GM18517 (cell line): ENCODE results near the gene TBC1D16.

ENCODE experiments used
- ATAC-seq: cut with Tn5 transposase; IDR thresholded peaks from one replicate; pipeline ENCODE4 v1.9.1; 2021; ENCODE audit warnings: mild to moderate bottlenecking, moderate library complexity; ENCODE audit not compliant: unreplicated experiment

The TBC1D16 gene, protein sequence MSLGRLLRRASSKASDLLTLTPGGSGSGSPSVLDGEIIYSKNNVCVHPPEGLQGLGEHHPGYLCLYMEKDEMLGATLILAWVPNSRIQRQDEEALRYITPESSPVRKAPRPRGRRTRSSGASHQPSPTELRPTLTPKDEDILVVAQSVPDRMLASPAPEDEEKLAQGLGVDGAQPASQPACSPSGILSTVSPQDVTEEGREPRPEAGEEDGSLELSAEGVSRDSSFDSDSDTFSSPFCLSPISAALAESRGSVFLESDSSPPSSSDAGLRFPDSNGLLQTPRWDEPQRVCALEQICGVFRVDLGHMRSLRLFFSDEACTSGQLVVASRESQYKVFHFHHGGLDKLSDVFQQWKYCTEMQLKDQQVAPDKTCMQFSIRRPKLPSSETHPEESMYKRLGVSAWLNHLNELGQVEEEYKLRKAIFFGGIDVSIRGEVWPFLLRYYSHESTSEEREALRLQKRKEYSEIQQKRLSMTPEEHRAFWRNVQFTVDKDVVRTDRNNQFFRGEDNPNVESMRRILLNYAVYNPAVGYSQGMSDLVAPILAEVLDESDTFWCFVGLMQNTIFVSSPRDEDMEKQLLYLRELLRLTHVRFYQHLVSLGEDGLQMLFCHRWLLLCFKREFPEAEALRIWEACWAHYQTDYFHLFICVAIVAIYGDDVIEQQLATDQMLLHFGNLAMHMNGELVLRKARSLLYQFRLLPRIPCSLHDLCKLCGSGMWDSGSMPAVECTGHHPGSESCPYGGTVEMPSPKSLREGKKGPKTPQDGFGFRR

DNA sequence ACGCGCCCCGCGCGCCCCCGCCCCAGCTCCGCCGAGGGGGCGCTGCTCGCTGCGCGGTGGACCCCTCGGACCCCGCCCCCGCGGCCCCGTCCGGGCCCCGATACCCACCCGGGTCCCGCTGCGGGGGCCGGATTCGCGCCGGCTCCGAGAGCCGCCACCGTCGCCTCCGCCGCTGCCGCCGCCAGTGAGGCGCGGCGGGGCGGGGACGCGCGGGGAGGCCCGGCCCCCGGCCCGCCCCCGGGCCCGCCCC, at the start of gene TBC1D16:
TSS of gene TBC1D16 (minus strand) at position 186 of the 250 bp plus-strand sequence. CDS start 22,325 bp downstream, outside the sequence.
- ATAC-seq: no peak

DNA sequence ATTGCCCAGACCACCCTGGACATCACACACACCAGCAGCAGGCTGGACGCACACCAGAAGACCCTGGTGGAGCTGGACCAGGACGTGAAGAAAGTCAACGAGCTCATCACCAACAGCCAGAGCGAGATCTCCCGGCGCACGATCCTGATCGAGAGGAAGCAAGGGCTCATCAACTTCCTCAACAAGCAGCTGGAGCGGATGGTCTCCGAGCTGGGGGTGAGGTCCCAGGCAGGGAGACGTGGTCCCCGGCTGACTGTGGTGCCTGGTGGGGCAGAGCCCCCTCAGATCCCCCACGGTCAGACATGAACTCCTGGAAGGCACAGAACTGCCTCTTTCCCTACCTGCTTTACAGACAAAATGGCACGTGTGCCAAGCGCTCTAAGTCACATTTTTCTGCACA, 49.1 kb upstream of the TBC1D16 start:
- ATAC-seq: no peak

DNA sequence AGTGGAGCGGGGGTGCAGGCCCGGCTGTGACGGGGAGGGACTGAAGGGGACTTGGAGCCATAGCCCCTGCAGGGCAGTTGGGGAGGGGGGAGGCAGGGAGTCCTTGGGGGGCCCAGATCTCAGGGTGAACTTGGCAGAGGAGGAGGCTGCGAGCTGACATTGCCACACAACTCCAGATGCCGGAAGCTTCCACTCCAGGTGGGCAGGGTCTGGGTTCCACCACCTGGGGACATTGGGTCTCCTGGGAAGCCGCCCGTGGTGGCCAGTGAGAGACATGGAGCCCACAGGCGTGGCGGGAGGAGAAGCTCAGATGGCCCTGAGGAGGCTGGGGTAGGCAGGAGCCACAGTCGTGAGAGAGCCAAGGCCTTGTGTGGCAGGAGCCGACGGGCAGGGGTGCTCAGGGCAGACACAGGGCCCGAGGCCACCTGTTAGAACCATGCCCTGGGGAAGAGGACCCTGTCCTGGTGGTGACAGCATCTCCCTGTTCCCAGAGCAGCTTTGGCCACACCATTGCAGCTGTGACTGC, 47.5 kb upstream of the TBC1D16 start:
- no peak for ATAC-seq

DNA sequence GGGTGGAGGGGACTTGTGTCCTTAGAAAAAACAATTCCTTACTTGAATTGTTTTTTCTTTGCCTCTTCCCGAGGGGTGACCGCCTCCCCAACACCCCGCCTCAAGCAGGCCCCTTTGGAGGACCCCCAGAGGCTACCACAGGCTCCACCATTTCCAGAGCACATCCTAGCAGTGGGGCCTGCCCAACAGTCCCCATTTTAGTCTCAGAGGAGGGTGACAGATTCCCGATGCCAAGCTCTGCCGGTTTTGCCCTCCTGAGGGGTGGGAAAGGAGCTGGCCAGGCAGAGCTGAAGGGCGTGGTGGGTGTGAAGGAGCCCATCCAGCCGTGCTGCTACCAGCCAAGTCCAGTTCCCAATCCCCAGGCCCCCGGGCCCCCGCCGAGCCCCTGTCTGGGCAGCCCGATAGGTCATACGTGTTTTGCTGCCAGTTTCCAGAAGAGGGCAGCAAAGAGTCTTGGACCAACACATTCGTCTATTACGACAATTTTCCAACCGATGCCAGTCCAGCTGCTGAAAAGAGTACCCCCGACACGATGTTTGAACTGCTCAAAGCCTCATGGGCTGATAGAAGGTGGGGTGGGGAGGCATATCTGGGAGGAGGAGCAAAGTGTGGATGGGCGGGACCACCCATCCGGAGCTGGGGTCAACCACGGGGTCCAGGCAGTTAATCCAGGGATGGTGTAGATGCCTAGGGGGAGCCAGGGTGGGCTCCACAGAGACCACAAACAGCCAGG, 46.9 kb upstream of the TBC1D16 start:
- ATAC-seq: no peak

DNA sequence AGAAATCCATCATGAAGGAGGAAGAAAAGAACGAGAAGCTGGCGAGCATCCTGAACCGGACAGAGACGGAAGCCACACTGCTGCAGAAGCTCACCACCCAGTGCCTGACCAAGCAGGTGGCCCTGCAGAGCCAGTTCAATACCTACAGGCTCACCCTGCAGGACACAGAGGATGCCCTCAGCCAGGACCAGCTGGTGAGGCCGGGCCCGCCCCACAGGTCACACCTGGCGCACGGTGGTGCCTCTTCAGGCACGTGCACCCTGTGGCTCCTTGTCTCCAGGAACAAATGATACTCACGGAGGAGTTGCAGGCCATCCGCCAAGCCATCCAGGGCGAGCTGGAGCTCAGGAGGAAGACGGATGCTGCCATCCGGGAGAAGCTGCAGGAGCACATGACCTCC, 45.9 kb upstream of the TBC1D16 start:
- ATAC-seq: no peak

DNA sequence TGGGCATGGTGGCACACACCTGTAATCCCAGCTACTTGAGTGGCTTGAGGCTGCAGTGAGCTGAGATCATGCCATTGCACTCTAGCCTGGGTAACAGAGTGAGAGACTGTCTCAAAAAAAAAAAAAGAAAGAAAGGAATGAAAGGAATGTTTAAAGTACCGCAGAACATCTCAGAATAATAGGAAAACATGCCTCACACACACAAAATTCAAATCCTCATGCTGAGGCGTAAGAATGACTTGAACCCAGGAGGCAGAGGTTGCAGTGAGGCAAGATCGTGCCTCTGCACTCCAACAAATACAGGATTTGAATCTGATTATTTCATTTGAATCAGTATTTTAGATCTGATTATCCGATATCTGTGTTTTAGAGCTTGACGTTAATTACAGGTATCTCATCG, 44.4 kb upstream of the TBC1D16 start:
- no peak for ATAC-seq

DNA sequence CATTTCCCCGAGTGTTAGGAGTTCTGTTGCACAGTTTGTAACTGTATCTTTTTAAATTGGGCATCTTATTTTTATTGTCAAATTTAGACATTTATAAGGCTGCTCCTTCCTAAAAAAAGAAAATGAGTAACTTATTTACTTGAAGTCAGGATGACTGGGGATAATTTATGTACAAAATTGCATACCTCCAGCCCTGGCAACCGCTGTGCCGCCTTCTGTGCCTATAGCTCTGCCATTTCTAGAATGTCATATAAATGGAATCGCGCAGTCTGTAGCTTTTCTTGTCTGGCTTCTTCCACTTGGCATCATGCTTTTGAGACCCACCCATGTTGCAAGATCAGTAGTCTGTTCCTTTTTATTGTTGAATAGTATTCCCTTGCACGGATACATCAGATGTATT, 36.7 kb upstream of the TBC1D16 start:
- no peak for ATAC-seq

DNA sequence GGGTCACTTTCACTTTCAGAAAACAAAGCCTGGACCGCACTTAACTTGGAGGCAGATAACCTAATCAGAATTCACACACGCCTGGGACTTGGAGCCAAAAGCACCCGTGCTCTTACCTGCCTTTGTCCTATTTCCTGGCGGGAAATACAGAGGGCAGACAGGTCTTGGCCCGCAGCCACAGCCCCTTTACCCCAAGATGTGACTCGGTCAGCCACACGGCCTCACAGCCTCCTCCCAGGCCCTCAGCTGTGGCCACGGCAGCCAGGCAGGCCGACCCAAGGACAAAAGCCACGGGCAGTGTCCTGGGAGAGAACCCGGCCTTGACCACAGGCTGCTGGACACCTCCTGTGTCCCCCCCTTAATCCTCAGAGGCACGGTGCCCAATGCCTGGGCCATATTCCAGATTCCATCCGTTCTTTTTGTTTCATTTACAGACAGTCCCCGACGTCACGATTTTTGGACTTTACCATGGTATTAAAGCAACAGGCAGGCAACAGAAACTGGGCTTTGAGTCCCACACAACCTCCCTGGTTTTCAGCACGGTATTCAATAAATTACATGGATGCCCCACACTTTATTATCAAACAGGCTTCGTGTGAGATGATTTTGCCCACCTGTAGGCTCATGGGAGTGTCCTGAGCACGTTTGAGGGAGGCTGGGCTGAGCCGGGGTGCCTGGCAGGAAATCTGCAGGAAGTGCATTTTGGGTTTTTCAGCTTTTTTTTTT, 35.6 kb upstream of the TBC1D16 start:
- ATAC-seq: no peak

DNA sequence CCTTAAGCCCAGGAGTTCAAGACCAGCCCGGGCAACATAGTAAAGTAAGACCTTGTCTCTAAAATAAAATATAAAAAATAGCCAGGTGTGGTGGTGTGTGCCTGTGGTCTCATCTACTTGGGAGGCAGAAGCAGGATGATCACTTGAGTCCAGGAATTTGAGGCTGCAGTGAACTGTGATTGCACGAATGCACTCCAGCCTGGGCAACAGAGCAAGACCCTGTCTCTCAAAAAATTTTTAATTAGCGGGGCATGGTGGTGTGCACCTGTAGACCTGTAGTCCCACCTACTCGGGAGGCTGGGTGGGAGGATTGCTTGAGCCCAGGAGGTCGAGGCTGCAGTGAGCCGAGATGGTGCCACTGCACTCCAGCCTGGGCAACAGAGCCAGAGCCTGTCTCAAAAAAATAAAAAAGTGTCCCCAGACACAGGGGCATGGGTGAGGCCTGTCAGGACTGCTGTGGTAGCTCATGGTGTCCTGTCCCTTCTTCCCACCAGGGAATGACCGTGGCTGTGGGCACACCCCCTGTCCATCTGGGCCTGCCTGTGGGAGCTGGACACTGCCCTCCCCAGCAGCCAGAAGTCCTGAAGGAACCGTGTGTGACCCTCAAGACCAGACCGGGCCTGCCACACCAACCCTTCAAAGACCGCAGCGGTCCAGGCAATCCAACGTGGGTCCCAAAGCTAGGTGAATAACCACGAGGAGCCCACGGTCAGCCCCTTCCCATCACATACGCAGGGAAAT, 34.9 kb upstream of the TBC1D16 start:
- no peak for ATAC-seq

DNA sequence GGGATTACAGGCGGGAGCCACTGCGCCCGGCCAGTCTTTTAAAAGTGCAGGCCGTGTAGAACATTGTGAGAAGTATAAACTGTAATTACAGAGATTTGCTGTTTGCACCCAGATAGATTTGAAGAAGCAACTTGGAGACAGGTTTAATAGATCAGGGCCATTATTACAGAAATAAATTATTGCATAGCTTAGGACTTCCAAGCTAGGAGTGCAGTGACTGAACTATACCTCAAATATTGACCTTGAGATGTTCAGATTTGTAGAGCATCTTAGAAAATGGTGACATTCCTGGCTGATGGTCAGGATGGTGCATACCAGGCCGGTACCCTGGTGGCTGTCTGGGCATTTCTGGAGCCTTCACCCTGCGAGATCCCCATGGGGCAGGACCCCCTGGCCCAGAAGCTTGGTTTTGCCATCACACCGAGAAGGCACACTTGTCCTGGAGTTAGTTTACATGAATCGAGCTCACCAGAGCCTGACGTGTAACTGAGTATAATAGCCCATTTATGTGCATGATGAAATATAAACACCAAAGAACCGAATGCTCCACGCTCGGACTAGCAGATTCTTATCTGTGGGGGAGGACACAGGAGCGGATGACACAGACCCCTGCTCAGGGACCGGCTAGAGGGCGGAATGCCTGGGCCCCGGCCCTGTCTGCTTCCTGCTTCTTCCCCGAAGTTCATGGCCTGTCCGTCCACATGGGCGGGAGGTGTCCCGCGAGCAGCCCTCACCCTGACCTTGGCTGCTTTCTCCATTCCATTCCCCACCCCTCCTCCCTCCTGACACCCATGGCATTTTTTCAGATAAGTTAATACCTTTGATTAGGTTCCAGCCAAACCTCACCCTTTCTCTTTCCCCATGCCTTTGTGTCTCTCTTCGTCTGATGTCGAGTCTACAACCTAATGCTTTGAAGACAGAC, 32.9 kb upstream of the TBC1D16 start:
- ATAC-seq: no peak

DNA sequence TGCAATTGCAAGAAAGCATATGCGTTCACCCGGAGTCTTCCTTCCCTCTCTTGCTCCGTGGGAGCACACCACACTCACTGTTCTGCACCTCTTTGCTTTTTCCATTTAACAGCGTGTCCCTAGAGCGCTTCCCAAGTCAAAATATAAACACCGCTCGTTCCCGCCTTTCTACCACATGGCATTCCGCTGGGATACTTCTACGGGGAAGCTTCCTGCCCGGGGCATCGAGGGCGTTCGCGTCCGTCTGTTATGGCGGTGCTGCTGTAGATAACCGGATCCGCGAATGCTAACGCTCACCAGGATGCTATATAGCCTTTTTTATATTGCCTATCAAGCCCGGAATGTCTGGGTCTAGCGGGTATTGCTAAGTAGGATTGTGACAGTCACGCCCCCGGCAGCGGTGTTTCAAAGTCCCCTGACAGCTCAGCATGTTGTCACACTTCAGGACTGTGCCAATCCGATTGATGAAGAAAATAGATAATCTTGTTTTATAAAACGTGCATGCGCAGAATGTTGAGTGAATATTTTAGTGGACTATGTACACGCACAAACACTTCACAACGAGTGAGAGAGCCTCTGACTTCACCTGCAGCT, 31.8 kb upstream of the TBC1D16 start:
- no peak for ATAC-seq

DNA sequence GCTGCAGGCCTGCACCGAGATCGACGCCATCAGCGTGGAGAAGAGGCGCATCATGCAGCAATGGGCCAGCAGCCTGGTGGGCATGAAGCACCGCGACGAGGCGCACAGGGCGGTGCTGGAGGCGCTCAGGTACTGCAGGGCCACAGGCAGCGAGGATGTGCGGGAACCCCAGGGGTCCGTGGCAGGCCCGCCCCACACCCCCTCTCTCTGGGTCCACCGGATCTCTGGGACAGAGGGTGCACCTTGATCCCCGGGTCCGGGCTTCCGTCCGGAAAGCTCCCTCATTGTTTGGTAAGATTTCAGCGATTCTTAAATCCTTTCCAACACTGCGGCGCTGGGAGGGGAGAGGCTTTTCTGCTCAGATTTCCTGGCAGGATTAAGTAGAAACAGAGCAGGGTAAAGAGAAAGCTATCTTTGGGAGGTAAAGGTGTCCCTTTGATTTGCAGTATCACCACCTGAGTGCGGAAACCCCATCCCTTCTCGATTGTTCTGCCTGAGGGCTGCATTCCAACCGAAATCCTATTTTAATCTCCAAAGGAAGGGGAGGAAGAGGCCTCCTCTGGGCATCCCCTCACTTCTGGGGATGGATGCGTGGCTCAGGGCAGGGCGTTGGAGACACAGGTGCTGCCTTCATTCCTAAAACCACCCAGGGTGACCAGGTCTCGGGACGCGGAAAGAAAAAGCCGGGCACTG, 30.0 kb upstream of the TBC1D16 start:
- no peak for ATAC-seq

DNA sequence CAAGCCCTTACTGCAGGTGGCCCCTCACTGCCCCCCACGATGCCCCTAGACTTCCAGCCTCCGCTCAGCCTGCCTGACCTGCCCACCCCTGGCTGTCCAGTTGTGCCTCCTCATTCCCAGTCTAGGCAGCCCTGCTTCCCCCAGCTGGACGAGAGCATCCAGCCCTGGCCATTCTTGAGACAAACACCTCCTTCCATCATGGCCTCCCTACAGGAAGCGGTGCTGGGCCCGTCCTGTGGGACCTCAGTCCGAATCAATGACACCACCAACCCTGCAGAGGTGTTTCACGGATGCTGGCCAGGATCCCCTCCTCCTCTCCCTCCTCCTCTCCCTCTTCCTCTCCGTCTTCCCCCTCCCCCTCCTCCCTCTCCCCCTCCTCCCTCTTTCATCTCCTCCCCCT, 29.0 kb upstream of the TBC1D16 start:
- ATAC-seq: no peak

DNA sequence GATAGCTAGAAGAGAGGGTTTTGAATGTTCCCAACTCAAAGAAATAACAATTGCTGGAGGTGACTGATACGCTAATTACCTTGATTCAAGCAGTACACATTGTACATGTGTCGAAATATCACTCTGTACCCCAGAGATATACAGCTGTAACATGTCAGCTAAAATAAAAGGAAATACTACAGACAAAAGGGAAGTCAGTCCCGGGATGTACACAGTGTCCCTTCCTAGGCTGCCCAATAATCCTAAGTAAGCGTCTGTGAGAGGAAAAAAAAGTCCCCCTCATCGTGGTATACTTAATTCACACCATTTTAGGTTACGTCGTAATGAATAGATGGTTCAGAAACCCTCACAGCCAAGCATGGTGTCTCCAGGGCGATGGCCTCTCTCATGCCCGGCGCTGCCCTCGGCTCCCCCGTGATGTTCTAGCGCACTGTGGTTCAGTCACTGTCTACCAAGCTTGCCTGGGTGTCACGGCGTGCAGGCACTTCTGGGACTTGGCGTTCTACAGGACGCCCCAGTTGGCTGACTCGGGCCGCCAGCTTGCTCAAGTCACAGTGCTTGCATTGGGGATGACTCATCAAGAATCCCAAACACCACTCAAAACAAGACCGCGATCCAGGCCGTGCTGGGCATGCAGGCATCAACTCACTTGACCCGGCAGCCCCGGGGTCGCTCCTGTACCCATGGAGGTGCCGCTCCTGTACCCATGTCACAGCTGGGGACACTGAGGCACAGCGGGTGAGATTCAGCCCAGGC, 28.3 kb upstream of the TBC1D16 start:
- ATAC-seq: no peak

DNA sequence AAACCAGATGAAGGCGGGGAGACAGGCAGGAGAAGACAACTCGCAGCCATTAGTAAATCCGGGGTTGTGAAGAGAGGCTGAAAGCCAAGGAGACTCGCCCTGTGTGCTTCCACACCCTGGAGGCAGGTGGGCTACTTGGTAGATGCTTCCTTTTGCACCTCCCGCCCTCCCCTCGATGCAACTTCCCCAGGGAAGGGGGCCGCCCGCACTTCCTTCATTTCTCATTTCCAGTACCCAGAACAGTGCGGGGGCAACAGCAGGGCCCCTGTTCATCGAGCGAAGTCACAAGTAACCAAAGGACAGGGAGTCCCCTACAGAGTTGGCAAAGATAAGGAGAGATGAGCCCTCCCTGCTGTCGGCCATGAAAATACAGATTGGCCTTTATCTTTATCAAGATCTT, 25.7 kb upstream of the TBC1D16 start:
- ATAC-seq: no peak

DNA sequence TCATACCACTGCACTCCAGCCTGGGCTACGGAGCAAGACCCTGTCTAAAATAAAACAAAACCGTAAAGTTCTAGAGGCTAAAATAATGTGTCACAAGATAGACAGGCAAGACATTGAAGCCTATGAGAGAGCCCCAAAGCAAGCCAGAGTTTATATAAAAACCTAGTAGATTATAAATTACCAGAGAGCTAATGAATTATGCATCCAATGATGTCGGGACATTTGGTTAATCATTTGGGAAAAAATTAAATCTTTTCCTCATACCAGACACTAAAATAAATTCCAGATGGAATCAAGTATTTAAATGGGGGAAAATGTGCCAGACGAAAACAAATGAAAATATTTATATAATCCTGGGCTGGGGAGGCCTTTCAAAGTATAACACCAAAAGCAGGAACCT, 25.0 kb upstream of the TBC1D16 start:
- no peak for ATAC-seq

DNA sequence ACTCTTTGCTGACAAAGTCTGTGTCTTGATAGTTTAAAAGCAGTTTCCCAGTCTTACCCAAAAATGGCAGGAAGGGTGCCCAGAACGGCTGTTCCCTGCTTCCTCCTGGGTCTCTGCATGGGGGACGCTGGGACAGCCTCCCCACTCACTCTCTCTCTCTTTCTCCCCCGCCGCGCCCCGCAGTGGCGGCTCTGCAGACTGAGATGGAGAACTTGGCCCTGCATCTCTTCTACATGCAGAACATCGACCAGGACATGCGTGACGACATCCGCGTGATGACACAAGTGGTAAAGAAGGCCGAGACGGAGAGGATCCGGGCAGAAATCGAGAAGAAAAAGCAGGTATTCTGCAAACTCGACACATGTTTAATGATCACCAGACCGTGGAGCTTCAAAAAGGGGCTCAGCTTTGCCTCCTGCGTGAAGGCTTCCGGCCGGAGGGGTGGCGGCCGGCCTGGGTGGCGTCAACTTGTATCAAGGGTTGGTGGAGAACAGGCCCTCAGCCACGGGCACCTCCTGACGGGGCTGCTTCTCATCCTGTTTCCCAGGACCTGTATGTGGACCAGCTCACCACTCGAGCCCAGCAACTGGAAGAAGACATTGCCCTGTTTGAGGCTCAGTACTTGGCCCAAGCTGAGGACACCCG, 22.8 kb upstream of the TBC1D16 start:
- no peak for ATAC-seq
